Fibroblast of pulmonary artery (primary cell): Measurements from ENCODE around the gene MAGEA9.
"Not testable (repeated sequence)": the region's sequence is repeated elsewhere in the genome, so short reads cannot be mapped to it uniquely, and the experiment has no call there.

ENCODE experiments used
- DNase-seq: peaks from one replicate; pipeline ENCODE4 v3.0.0-alpha.2; 2010; ENCODE audit warnings: low read depth
- H3K4me3 ChIP-seq: replicated peaks from 2 replicates; pipeline ENCODE4 v1.5.1; 2011; ENCODE audit warnings: low read depth, mild to moderate bottlenecking, control low read depth, low read length, moderate library complexity
- TF ChIP-seq, protein P1 (sequence below): IDR thresholded peaks from 2 replicates; pipeline ENCODE4 v1.5.1; 2011; ENCODE audit warnings: mild to moderate bottlenecking, control low read depth, low read length, inconsistent platforms; ENCODE audit errors: missing control alignments

Gene MAGEA9

DNA sequence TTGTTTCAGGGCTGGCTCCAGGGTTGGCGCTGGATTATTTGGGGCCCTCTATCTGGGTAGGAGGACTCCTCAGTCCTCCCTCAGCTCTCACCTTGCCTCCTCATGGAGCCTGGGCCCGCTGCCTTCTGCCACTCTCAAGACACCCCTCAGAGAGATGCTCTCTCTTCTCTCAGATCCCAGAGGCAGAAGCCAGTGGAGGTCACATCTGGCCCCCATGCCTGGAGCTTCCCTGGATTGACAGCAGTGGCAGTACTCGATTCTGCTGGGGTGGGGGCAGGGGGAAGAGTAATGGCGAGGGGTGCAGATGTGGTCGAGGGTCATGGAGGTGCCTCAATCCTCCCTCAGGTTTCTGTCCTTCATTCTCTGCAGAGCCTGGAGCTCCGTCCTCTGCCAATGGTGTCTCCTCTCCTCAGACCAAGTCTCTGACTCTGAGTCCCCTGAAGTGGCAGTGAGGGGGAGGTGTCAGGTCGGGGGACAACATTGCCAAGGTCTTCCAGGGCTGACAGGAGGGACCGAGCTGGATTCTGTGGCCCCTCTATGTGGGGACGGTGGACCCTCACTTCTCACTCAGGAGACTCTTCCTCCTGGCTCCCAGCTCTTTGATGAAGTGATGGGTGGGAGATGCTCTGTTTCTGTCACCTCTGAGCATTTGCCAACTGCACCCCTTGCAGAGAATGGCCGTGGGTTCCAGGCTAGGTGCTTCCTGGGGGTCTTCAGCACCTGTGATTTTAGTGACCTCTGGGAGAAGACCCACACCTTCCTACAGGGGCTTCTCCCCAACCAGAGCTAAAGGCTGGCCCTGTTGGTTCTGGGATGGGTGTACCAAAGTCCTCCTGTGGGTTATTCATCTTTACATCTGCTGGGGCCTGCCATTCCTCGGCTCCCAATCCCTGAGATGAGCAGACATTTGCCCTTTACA is 18.8 kb upstream of the MAGEA9 start:
- TF ChIP-seq, protein P1, sequence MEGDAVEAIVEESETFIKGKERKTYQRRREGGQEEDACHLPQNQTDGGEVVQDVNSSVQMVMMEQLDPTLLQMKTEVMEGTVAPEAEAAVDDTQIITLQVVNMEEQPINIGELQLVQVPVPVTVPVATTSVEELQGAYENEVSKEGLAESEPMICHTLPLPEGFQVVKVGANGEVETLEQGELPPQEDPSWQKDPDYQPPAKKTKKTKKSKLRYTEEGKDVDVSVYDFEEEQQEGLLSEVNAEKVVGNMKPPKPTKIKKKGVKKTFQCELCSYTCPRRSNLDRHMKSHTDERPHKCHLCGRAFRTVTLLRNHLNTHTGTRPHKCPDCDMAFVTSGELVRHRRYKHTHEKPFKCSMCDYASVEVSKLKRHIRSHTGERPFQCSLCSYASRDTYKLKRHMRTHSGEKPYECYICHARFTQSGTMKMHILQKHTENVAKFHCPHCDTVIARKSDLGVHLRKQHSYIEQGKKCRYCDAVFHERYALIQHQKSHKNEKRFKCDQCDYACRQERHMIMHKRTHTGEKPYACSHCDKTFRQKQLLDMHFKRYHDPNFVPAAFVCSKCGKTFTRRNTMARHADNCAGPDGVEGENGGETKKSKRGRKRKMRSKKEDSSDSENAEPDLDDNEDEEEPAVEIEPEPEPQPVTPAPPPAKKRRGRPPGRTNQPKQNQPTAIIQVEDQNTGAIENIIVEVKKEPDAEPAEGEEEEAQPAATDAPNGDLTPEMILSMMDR, result no peak
- no peak overlapping the region for H3K4me3 ChIP-seq
- no peak for DNase-seq

DNA sequence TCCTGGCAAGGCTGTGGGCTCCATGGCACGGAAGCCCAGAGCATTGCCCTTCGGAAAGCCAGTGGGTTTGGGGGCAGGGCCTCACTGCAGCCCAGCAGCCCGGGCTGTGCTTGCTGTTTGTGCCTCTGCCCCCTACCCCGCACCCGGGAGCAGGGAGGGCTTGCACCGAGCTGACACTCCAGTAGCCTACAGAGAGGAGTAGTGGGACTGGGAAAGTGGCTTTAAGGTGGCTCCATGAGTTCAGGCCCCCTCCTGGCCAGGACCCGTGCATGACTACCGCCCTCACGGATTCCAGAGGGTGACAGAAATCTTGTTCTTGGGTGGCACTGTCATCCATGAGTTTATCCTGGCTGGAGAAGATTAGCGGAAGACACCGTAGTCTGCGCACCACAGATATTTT is 11.4 kb upstream of the MAGEA9 start:
- DNase-seq, H3K4me3 ChIP-seq: not testable (repeated sequence)

DNA sequence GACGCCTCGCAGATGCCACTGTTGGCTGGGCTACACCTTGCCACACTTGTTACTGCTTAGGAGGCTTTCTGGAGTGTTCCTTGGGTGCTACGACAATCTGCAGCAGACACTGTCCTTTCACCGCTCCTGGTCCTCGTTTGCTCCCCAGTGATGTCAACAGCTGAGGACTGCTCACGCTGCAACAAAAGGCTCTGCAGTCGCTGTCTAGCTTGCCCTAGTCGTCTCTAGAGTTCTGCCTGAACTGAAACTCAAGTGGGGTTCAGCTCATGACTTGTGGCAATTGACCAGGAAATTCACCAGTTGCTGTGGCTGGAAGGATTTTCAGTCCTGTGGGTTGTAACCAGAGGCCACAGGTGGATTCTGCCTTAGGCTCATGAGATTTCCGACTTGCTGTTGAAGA is 8.7 kb upstream of the MAGEA9 start:
- not testable (repeated sequence) for DNase-seq, H3K4me3 ChIP-seq

DNA sequence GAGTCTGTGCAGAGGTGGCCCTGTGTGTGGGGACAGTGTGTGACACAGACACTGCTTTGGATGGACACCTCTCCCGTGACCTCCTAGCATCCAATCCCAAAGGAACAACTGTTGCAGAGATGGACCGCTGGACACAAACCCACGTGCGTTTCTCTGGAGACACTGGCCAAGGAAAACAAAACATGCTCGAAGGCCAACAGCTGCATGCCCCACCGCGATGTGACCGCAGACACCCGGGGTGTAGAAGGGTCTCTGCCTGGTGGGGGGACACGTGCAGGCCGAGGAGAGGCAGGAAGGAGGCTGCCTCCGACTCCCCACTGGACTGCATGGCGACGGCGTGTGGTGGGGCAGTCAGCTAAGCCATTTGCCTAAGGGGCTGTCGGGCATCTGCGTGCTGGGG is 8.0 kb upstream of the MAGEA9 start, which contains the start of gene HSFX1:
TSS of gene HSFX1 (plus strand) at position 301 of the 400 bp plus-strand sequence. CDS start 614 bp downstream, outside the sequence.
- DNase-seq, H3K4me3 ChIP-seq: not testable (repeated sequence)

DNA sequence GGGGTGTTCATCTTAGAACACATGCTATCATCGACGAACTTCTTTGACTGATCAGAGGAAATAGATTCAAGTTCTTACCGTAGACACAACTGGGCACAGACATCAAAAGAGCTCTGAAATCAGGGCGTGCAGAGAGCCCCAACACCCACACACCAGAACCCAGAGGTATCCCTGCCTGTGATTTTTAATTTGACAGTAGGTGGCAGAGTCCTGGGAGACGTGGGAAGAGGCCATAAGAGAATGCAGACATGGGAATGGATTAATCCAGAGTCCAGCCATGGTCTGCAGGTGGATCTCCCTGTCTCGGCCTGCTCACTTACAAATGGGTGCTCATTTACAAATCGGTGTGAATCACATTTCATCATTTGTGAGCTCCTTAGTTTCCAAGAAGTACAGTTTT is 3.7 kb upstream of the MAGEA9 start:
- H3K4me3 ChIP-seq, DNase-seq: not testable (repeated sequence)

DNA sequence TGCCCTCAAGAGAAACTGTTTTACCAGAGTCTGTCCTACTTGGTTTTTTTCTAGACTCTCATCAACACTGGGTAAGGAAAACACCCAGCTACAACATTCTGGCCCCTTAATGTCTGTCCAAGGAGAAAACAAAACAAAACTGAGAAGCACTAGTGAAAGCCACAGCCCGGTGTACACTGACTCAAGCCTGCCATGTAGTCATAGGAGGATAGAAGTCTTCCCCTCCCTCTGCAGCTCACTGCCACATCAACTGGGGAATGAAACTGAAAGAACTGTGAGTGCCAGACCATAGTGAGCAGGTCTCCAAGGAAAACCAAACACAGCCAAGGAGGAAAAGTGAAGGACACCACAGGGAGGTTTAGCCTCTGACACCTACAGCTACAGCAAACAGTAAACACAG is 13.8 kb downstream of the MAGEA9 start:
- DNase-seq, H3K4me3 ChIP-seq: not testable (repeated sequence)

DNA sequence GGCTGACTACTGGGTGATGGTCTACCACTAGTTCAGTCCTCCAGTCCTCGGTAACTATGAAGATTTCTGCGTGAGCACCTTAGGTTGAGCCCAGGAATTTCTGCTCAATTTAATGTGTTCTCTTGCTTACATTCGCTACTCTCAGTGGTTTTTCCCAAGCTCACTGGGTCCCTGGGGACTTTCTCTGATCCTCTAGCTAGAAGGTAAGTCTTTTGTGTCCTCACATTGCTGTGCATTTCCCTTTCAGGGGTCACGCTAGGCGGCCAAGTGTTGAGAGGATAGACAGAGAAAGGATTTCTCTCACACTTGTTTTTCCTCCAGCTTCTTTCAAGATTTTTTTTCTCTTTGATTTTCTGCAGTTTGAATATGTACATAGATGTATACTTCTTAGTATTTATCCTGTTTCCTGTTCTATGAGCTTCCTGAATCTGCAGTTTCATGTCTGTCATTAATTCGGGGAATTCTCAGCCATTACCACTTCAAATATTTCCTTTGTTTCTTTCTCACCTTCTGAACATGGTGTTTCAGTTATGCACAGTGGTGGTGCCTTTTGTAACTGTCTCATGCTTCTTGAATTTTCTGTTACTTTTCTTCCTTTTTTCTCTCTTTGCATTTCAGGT is 17.5 kb downstream of the MAGEA9 start:
- no peak for DNase-seq
- H3K4me3 ChIP-seq, result no peak overlapping the region
- TF ChIP-seq, protein P1, result no peak

DNA sequence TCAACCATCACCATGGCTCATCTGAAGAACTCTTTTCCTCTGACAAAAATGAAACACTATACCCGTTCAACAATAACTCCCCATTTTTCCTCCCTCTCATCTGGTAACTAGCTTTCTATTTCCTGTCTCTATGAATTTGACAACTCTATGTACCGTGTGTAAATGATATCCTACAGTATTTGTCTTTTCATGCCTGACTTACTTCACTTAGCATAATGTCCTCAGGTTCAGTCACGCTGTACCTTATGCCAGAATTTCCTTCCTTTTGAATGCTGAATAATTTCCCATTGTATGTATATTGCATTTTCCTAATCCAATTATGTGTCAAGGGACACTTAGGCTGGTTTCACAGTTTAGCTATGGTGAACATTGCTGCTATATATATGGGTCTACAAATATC is 18.2 kb downstream of the MAGEA9 start:
- TF ChIP-seq, protein P1, result no peak
- no peak overlapping the region for H3K4me3 ChIP-seq
- no peak for DNase-seq

DNA sequence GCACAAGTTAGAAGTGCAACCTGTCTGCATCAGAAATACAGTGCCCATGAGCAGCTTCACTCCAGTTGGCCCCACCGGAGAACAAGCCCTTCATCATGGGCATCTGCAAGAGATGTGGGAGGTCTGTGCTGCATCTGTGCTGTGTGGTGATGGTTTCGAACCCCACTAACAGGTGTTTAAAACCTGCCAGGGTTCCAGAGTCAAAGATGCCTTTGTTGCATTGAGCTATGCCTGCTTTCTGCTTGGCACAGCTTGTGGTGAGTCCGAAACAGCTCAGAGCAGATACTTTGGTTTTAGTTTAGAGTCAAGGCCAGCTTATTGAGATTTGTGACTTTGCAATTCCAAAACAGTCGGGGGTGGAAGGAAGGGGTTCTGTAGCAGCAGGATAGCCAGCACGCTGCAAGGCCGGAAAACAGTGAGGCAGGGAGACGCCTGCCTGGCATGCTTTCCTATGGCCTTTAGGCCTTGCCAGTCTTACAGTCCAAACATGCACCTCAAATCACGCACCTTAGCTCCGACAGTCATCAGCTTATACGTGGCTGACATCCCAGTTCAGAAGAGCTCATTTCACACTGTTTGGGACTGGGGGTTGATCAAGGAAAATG is 21.8 kb downstream of the MAGEA9 start:
- no peak overlapping the region for H3K4me3 ChIP-seq
- DNase-seq, result no peak
- TF ChIP-seq, protein P1, result no peak
